Right lobe of liver (tissue), 6 donors: ENCODE data around the gene CHMP6. TPM values are rescaled to one million over a fixed set of nuclear protein-coding genes. Genes with fewer than 3 reads are reported as not detected.

Experiments
- ATAC-seq, 4 donors: fragments of 200-7000 bp; cut with Tn5 transposase; one replicate each; pipeline ENCODE4 v1.9.1; 2020; ENCODE audit warnings: mild to moderate bottlenecking in 4 of 4, moderate library complexity in 4 of 4
- DNase-seq, 3 donors: peaks; one replicate each; pipeline ENCODE4 v3.0.0-alpha.2; 2020
- H3K27ac ChIP-seq, 3 donors: fragments of 200-600 bp; one replicate each; pipeline ENCODE4 v1.8.0; 2022
- H3K27me3 ChIP-seq, 2 donors: fragments of 200-600 bp; one replicate each; pipeline ENCODE4 v1.8.0; 2022
- H3K36me3 ChIP-seq, 4 donors: fragments of 200-600 bp; sonication (generic) in 1 of 4; one replicate each; pipeline versions ENCODE4 v1.5.1 to v1.8.0; 2017 to 2022; ENCODE audit warnings: control low read depth in 1 of 4
- H3K4me1 ChIP-seq, 4 donors: fragments of 200-600 bp; sonication (generic) in 1 of 4; one replicate each; pipeline versions ENCODE4 v1.5.1 to v1.8.0; 2017 to 2022; ENCODE audit warnings: control low read depth in 1 of 4
- H3K4me3 ChIP-seq, 3 donors: fragments of 200-600 bp; one replicate each; pipeline ENCODE4 v1.8.0; 2022
- H3K9me3 ChIP-seq, 4 donors: fragments of 200-600 bp; sonication (generic) in 1 of 4; one replicate each; pipeline versions ENCODE4 v1.5.1 to v1.8.0; 2017 to 2022; ENCODE audit warnings: control low read depth in 1 of 4
- CTCF ChIP-seq, 4 donors: fragments of 200-600 bp in 3 of 4; fragments of 450-650 bp in 1 of 4; IDR thresholded peaks; one replicate each; pipeline versions ENCODE4 v1.5.1 to v1.8.0; 2016 to 2022; ENCODE audit warnings: antibody characterized with exemption in 4 of 4, mild to moderate bottlenecking in 2 of 4
- POLR2A ChIP-seq: fragments of 450-650 bp; IDR thresholded peaks from one replicate; pipeline ENCODE4 v1.6.1; 2017; ENCODE audit warnings: antibody characterized with exemption, mild to moderate bottlenecking
- WGBS: methylation state at CpG from one replicate; pipeline ENCODE4 v1.1.6; 2018; ENCODE audit warnings: low coverage, low lambda C conversion rate; ENCODE audit not compliant: insufficient coverage; ENCODE audit errors: missing lambda C conversion rate; 5-methylcytosine and 5-hydroxymethylcytosine counted together
- intact Hi-C, 2 donors: fragments of 100-400 bp; cut with DNase I; formaldehyde crosslinking; loops; one replicate each; pipeline versions ENCODE4 v1.11.2 to v1.14.1; 2022
- total RNA-seq, 6 experiments: library from RNA; depleted of rRNA in 2 of 6; stranded (reverse); fragments of >200 nt in 2 of 6; fragmentation: NEBNext Ultra II Directional in 3 of 6; extraction: Animal tissue kit (Norgen Biotek cat#: 25700) in 3 of 6; gene quantifications; one replicate each; pipeline versions ENCODE4 v1.1.0 to v1.2.4, GENCODE V29; 2016 to 2023
- donor health status: DM: no; HTN: yes; CAD: no.
- donor health status: DM: no; HTN: no; CAD: no.
- donor health status: DM: no; HTN: no; CAD: no.
- donor health status: DM: no; HTN: yes; CAD: no.
- donor health status: DM: no; HTN: yes; CAD: no.

The CHMP6 gene
- total RNA-seq, 6 experiments from 2014 or later = 13.4 to 27.8 (median 15.6) TPM

- no CpG with 5 or more reads among the region's 31 CpGs for WGBS
- H3K27me3 ChIP-seq = no peaks in the 10 kb centered on the region
- H3K36me3 ChIP-seq = no peaks in the 10 kb centered on the region
- no peak overlapping the region for H3K27ac ChIP-seq
- no peak overlapping the region for H3K4me3 ChIP-seq
- intact Hi-C loops = no loop called here
- DNase-seq (peak in 2 of 3 donors; percentile 23 to 50), ATAC-seq (no peak)
- no peaks in the 10 kb centered on the region for H3K9me3 ChIP-seq
- TF ChIP-seq CTCF (IDR thresholded peaks at IDR 0.05) (no peak), POLR2A (no peak)
- no peaks in the 10 kb centered on the region for H3K4me1 ChIP-seq
These were observed 30.7 kb upstream of the CHMP6 start for GRCh38 chr17:80960797-80961452.

- ATAC-seq (no peak), DNase-seq (no peak)
- TF ChIP-seq CTCF (IDR thresholded peaks at IDR 0.05) = no peak
- no peak for TF ChIP-seq POLR2A
- 82% methylated on average over 3 of the region's 21 CpGs for WGBS
- Histone ChIP-seq H3K27me3 (no peaks in the 10 kb centered on the region), H3K4me1 (no peaks in the 10 kb centered on the region), H3K27ac (no peak overlapping the region), H3K9me3 (no peaks in the 10 kb centered on the region), H3K36me3 (no peaks in the 10 kb centered on the region), H3K4me3 (no peak overlapping the region)
- intact Hi-C loops = no loop called here
These were observed 29.9 kb upstream of the CHMP6 start for GRCh38 chr17:80961541-80962330.

GRCh38 chr17:80962356-80963329, 29.0 kb upstream of the CHMP6 start:
- no peaks in the 10 kb centered on the region for H3K4me1 ChIP-seq
- no peak overlapping the region for H3K27ac ChIP-seq
- no peak for TF ChIP-seq POLR2A
- no peak for TF ChIP-seq CTCF (IDR thresholded peaks at IDR 0.05)
- intact Hi-C loops = no loop called here
- DNase-seq (peak in 1 of 3 donors; percentile 46), ATAC-seq (no peak)
- no peaks in the 10 kb centered on the region for H3K36me3 ChIP-seq
- H3K27me3 ChIP-seq = no peaks in the 10 kb centered on the region
- no peaks in the 10 kb centered on the region for H3K9me3 ChIP-seq
- H3K4me3 ChIP-seq = no peak overlapping the region
- 98% methylated on average over 15 of the region's 41 CpGs for WGBS

GRCh38 chr17:80963812-80964543, 27.7 kb upstream of the CHMP6 start:
- DNase-seq (peak in 1 of 3 donors; percentile 48), ATAC-seq (no peak)
- H3K27me3 ChIP-seq = no peaks in the 10 kb centered on the region
- H3K4me1 ChIP-seq = no peaks in the 10 kb centered on the region
- no peak overlapping the region for H3K27ac ChIP-seq
- H3K4me3 ChIP-seq = no peak overlapping the region
- intact Hi-C loops = no loop called here
- WGBS = 86% methylated on average over 17 of the region's 49 CpGs
- no peaks in the 10 kb centered on the region for H3K9me3 ChIP-seq
- H3K36me3 ChIP-seq = no peaks in the 10 kb centered on the region
- TF ChIP-seq POLR2A (no peak), CTCF (IDR thresholded peaks at IDR 0.05) (no peak)
